ENCODE measurements around the gene BAIAP2L2. TPM values are rescaled to one million over a fixed set of nuclear protein-coding genes. Genes with fewer than 3 reads are reported as not detected.

The BAIAP2L2 gene
- total RNA-seq, 1 donor from 2014 or later: 0.64 TPM

- Mint-ChIP-seq H3K9me3 (no peaks in the 10 kb centered on the region), H3K27me3 (peaks cover 15% of the 10 kb centered on the region), H3K36me3 (ENCODE audit: low read depth) (no peaks in the 10 kb centered on the region), H3K4me1 (peaks cover 6% of the 10 kb centered on the region), H3K4me3 (no peak overlapping the region), H3K27ac (no peak overlapping the region)
- intact Hi-C loops (cut with micrococcal nuclease): loop anchor here (10.0 kb wide), 1 partner anchor 155 kb away; the partner anchor contains the start of gene MAFF
- ChIA-PET POLR2A (interaction anchor here (0.6 kb wide), 3 partner anchors 192 to 362 kb away, joined by 3 to 7 read pairs (median 5); no protein-coding TSS in a partner anchor), CTCF (interaction anchor here (0.6 to 1.2 kb wide), 3 partner anchors 308 to 522 kb away, joined by 3 to 5 read pairs (median 3); no protein-coding TSS in a partner anchor)
- DNase-seq: no peak
- no peak for ATAC-seq (ENCODE audit: low read depth)
- no peak for TF ChIP-seq CTCF (IDR thresholded peaks at IDR 0.05)
Observed at GRCh38 chr22:38049812-38050619, 60.5 kb downstream of the BAIAP2L2 start.

GRCh38 chr22:38046070-38046748, 64.3 kb downstream of the BAIAP2L2 start:
- Mint-ChIP-seq H3K27me3 (peaks cover 7% of the 10 kb centered on the region), H3K36me3 (ENCODE audit: low read depth) (no peaks in the 10 kb centered on the region), H3K4me1 (peaks cover 3% of the 10 kb centered on the region), H3K4me3 (no peak overlapping the region), H3K9me3 (no peaks in the 10 kb centered on the region), H3K27ac (no peak overlapping the region)
- ATAC-seq (ENCODE audit: low read depth): no peak
- no peak for DNase-seq
- POLR2A ChIA-PET: no interaction called here
- intact Hi-C loops (cut with micrococcal nuclease): no loop called here
- TF ChIP-seq CTCF (IDR thresholded peaks at IDR 0.05): no peak
- CTCF ChIA-PET: no interaction called here

GRCh38 chr22:38043151-38044039, 67.1 kb downstream of the BAIAP2L2 start:
- Mint-ChIP-seq H3K4me1 (peaks cover 3% of the 10 kb centered on the region), H3K36me3 (ENCODE audit: low read depth) (no peaks in the 10 kb centered on the region), H3K27me3 (peaks cover 9% of the 10 kb centered on the region), H3K4me3 (no peak overlapping the region), H3K27ac (no peak overlapping the region), H3K9me3 (no peaks in the 10 kb centered on the region)
- DNase-seq (no peak), ATAC-seq (ENCODE audit: low read depth) (no peak)
- CTCF ChIA-PET: no interaction called here
- POLR2A ChIA-PET: no interaction called here
- intact Hi-C loops (cut with micrococcal nuclease): no loop called here
- TF ChIP-seq CTCF (IDR thresholded peaks at IDR 0.05): no peak

GRCh38 chr22:38042488-38042790, 68.0 kb downstream of the BAIAP2L2 start:
- no peak for TF ChIP-seq CTCF (IDR thresholded peaks at IDR 0.05)
- Mint-ChIP-seq H3K27ac (no peak overlapping the region), H3K36me3 (ENCODE audit: low read depth) (no peaks in the 10 kb centered on the region), H3K27me3 (peaks cover 9% of the 10 kb centered on the region), H3K4me3 (no peak overlapping the region), H3K4me1 (peaks cover 3% of the 10 kb centered on the region), H3K9me3 (no peaks in the 10 kb centered on the region)
- DNase-seq (no peak), ATAC-seq (ENCODE audit: low read depth) (no peak)
- POLR2A ChIA-PET: no interaction called here
- intact Hi-C loops (cut with micrococcal nuclease): no loop called here
- CTCF ChIA-PET: no interaction called here
